ENCODE measurements around the gene NFIA.

- TF ChIP-seq EZH2 (IDR thresholded peaks at IDR 0.05; ENCODE audit: borderline replicate concordance, low read length) (no peak), CTCF (conservative IDR thresholded peaks at IDR 0.05 in 1 of 2, IDR thresholded peaks at IDR 0.05 in 1 of 2; ENCODE audit: extremely low read depth in 1 of 2, insufficient read depth in 1 of 2, low read depth in 1 of 2, low read length in 2 of 2) (no peak)
Observed at GRCh38 chr1:61081686-61082310, 563 bp upstream of the NFIA start.
